GM18870 (cell line): Measurements from ENCODE around the gene PATJ.

Experiments used
- ATAC-seq: cut with Tn5 transposase; IDR thresholded peaks from one replicate; pipeline ENCODE4 v1.9.1; 2021; ENCODE audit warnings: moderate library complexity; ENCODE audit not compliant: unreplicated experiment

The PATJ gene

DNA sequence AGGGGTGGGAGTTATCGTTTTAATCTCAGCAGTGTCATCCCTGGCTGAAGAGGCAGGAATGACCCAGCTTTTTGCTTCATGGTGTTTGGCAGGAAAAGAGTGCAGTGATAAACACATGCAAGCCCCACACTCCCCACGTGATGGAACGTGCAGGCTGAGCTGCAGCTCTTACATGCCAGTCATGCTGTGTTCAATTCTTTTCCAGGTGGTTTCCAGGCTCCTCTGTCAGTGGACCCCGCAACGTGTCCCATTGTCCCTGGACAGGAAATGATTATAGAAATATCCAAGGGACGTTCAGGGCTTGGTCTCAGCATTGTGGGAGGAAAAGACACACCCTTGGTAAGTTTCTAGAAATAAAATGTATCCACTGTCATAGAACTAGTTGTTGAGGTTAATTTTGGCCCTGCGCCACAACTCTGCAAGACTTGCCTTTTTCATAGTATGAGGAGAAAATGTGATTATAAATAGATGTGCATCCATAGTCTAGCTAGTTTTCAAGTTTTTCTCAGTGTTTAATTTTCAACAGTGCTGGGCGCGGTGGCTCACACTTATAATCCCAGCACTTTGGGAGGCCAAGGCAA lies 342.1 kb downstream of the PATJ start:
- no peak for ATAC-seq

DNA sequence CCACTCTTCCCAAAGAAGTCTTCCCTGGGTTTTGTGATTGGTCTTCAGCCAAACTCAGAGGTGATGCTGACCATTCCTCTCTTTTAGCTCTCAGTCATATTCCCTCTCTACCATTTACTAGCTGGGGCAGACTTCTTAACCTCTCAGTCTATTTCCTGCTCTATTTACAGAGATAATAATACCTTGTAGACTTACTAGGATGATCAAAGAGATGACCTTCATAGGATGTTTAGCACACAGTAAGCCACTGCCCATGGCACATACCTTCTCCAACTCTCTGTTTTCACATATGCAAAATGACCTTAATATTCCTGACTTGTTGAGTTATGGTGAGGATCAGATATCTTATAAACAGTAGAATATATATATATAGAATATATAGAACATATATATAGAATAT lies 346.2 kb downstream of the PATJ start:
- ATAC-seq: no peak

DNA sequence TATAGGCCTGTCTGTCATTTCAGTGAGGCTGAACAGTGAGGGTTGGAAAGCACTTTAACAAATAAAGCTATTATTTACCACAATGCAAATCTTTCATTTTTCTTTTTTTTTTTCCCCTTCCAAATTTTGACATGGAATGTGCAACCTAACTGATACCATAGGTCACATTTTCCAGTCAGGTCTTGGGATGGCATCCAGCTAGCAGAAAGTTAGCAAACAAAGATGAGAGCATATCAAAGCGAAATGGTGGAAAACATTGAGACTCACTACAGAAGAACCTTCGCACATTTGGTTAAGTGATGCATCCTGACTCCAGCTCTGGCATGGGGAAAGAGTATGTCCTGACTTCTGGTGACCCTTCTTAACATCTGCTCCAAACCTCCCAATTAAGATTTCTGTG lies 347.3 kb downstream of the PATJ start:
- ATAC-seq: no peak

DNA sequence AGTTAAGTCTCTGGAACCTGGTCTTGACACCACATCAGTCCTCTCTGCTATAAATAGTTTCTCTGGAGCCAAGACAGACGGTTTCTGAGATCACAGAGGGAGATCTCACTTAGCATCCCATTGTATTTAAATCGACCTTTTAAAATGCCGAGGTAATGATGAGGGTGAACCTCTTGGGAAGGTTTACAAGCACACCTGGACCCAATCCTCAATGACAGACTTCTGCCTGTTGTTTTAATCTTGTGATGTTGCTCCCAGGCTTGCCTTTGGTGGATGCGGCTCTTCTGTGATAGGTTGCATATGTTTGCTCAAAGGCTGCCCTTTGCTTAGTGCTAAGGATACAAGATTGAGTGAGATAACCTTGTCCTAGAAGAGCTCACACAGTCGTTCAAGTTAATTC lies 347.7 kb downstream of the PATJ start:
- no peak for ATAC-seq

DNA sequence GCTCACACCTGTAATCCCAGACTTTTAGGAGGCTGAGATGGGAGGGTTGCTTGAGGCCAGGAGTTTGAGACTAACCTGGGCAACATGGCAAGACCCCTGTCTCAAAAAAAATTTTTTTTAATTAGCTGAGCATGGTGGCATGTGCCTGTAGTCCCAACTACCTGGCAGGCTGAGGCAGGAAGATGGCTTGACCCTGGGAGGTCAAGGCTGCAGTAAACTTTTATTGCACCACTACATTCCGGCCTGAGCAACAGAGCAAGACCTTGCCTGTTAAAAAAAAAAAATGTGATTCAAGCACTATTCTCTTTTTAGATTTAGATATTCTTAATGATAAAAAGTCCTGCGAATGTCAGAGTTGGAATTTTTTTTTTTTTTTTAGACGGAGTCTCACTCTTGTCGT lies 349.8 kb downstream of the PATJ start:
- no peak for ATAC-seq

DNA sequence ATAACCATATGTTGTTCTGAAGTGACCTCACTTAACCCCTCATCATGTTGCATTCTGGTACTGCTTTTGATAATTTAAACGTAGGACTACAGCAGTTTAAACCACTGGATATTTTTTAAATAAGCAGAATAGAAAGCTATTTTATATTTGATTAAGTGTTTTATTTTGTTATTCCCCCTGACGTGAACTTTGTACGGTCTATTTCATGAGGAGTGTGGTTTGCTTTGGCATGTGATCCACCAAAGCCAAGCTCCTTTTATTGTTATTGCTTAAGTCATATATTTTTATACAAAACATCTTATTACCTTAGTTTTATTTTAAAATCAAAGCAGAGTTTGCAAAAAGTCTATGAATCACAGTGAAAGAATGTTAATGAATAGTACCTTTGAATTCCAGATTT lies 351.0 kb downstream of the PATJ start:
- ATAC-seq: no peak

DNA sequence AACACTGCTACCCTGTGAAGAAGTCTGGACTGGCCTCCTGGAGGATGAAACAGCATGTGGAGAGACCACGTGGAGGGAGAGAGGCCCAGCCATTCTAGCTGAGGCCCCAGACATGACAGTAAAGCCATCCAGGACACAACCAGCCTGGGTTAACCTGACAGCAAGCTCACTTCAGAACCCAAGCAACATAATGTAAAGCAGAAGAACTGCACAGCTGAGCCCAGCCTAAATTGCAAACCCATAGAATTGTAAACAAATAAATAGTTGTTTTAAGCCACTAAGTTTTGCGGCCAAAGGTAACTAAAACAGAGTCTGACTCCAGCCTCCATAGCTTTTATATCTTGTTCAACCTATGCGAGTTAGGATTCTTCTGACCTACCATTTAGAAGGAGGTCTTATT lies 355.2 kb downstream of the PATJ start:
- ATAC-seq: no peak

DNA sequence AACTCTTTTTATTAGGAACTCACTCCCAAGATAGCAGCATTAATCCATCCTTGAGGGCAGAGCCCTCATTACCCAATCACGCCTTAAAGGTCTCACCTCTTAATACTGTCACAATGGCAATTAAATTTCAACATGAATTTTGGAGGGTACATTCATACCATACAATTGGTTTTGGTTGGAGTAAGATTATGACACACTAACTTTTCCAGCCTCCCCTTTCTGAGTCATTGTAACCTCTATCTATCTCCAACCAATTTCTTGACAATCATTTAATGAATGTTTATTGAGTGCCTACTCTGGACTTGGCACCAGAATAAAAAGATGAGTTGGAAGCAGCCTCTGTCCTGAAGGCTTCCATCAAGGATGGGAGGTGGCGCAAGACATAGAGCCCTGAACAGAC lies 358.2 kb downstream of the PATJ start:
- ATAC-seq: no peak

DNA sequence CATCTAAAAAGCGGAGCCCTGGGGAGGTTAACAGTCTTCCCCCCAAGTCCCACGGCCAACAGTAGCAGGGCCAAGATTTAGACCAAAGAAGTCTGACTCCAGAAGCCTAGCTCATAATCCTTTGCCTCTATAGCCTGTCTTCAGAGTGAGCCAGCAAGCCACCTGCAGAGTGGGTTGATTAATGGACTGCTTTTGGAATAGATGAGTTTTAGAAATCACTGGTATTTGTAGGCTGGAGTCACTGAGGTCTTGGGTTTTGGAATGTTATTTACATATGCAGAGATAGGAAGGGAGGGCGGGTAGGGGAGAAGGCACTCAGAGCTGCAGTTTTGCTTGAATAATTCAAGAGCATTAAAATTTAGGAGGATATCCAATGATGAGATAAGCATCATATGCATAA lies 361.6 kb downstream of the PATJ start:
- no peak for ATAC-seq

DNA sequence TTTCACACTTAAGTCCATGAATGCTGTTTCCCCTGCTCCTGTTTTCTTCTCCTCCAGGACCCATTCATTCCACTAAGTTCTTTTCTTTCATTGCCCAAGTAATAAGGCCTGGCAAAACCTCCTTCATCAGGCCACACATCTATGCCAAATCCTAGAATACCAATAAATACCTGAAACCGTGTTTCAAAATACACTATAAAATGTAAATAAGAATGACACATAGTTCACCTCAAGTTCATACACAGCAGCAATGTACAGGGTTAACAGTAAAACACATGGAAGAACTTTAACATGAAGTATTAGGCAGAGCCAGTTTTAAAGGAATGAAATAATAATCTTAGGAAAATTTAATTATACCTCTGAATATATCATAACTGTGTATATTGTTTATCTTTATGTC lies 365.6 kb downstream of the PATJ start:
- no peak for ATAC-seq

DNA sequence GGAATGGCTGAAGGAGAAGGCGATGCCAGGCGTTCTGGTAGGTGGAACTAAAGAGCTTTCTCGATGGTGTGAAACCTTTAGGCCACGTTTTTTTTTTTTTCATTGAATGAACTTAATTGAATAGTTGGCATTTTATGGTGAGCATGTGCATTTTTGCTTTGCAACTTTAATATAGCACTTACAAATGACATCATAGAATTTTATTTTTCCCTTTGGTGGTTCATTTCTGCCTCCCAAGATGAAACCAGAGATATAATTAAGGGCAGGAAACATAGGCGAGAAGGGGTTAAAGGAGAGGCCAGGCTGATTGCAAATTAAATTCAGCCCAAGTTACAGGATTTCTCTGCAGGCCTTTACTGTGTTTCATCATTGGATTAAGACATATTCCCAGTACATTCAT lies 366.8 kb downstream of the PATJ start:
- no peak for ATAC-seq

DNA sequence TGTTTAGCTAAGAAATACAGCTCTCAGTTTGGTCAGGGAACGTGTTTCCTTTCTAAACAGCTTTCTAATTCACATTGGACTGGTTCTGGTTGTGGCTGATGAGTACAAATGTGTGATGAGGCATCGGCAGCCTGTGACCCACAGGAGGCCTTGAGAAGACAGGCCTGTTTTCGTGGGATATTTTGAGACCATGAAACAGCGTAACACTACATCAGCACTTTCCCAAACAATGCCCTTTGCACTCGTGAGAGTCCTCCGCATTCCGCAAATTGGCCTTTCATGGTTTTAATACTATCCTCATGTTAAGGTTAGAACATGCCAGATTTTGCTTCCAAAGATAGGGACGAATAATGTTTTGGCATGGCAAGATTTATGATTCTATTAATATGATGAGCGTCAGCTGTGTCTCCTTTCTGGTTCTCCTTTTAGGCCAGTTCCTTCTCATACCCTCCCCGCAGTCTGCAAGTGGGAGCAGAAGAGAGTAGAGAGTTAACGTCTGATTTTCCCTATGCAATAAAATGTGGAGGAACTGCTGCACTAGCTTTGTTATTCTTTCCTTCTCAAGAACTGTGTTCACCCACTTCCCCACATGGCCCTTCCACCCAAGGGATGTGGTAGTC lies 368.0 kb downstream of the PATJ start:
- no peak for ATAC-seq

DNA sequence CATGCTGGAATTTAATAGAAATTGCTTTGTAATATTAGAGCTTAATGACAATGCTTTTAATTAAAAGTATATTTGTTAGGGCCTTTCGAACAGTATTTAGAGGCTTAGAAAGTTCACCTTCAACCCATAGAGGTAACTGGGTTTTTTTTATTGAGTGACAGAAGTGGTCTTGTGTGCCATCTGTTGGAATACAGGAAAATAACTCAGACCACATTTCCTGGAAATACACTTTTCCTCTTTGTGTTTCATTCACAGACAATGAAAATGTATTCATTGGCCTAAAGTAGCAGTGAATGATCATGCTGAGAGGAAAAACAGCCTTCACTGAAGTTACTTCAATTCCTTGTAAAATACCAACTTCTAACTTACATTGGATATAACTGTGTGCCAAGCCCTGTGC lies 368.8 kb downstream of the PATJ start:
- ATAC-seq: no peak

DNA sequence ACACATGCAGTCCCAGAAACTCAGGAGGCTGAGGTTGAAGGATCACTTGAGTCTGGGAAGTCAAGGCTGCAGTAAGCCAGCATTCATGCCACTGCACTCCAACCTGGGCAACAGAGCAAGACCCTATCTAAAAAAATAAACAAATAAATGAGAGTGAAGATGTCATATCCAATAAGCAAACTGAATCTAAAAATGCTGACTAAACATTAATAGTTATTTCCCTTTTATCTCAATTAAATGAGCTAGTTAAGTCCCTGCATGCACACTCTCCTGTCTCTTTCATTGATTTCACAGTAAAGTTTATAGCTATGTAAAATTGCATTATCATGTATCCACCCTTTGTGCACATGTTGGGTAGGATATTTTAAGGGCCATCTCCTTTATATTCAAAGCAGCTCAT lies 371.2 kb downstream of the PATJ start:
- no peak for ATAC-seq

DNA sequence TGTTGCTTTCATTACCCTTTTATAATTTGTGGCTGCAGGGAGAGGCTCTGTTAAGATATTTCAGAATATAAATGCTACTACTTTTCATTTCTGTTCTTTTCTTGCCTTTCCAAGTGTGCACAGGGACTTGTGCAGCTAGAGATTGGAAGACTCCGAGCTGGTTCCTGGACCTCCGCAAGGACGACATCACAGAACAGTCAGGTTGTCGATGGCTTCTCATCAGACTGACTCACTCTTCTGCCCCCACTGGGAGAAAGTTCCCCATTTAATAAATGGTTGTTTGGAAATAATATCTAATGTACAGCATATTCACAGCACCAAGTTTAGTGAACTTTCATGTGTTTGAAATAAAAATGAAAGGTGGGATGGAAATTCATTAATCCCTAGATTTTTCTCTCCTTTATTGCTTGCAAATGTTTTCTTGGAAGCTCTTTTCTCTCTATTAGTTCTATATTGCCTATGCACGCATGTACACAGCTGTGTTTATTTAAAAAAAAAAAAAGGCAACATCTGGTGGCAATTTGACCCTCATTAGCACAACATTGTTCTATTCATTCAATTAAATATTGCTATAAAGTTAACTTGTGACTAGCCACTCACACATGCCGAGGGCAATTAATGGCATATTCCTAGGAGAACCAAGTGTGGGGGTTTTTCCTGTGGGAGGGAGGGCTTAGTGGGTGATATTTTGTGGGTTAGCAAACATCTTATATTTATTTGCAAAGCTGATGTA lies 374.9 kb downstream of the PATJ start:
- no peak for ATAC-seq

DNA sequence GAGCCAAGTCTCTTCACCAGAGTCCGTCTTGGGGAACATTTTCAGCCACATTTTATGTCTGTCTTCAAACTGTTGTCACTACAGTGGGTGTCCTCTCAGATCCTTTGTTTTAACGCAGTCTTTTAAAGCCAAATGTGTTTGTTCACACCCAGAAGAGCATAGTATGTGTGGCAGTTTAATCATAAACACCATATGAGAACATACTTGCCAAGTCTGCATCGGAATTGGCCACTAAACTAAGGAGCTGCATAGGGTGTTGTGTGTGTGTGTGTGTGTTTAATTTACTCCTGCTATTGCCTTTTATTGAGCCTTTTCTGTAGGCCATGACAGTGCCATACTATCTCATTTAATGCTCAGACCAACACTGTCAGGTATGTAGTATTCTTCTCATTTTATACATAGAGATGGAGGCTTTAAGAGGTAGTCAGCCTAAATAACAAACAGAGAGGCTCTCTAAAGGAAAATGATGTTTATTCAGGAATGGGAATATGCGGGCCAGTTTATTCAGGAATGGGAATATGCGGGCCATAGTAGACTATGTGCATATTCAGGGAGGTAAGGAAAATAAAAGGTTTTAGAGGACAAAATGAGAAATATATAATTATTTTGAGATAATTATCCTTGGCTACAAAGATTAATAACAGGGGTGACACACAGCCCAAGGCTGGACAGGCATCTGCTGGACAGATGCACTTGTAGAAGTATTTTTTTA lies 384.5 kb downstream of the PATJ start:
- ATAC-seq: no peak

DNA sequence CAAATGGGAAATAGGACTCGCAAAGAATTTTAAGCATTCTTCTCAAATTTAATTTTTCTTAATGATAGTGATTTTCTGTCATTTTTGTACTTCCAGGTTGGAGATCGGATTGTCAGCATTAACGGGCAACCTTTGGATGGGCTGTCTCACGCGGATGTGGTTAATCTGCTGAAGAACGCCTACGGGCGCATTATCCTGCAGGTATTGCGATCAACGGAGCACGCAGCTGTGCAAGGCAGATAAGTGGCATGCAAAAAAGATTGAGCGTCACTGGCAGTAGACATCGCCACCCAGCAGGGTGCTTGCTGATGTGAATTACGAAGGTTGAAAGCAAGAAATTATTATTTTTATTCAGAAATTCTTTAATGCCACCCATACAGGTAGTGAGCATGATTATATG lies 386.5 kb downstream of the PATJ start:
- no peak for ATAC-seq

DNA sequence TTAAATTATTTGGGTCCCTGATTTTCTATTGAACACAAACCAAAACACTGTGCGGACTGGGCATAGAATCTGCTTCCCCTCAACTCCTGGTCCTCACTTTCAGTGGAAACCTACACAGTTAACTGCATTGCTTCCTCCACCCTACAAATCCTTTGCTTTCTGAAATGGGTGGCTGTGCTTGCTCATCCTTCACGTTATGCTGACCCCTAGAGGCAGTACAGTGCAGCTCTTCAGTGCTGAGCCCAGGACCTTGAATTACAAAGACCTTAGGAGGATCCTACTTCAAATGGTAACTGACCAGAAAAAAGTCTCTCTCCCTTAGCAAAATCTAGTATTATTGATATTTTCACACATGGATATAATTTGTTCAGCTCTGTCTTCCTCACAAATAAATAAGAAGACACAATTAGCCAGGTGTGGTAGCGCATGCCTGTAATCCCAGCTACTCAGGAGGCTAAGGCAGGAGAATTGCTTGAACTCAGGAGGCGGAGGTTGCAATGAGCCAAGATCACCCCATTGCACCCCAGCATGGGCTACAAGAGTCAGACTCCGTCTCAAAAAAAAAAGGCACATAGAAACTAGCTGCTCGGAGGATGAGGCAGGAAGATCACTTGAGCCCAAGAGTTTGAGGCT lies 388.9 kb downstream of the PATJ start:
- no peak for ATAC-seq

DNA sequence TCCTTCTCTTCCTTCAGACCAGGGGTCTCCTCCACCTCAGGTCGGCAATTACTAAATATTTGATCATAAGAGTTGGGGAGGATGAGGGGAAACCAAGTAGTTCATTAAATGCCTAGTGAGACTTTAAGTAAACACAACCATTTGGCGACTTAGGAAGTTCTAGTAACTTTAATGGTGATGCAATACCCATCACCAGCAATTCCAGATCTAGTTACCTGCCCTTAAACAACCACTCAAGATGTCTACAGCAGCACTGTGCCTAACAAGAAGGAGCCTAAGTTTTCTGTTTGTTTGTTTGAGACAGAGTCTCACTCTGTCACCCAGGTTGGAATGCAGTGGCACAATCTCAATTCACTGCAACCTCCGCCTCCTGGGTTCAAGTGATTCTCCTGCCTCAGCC lies 395.7 kb downstream of the PATJ start:
- ATAC-seq: no peak

DNA sequence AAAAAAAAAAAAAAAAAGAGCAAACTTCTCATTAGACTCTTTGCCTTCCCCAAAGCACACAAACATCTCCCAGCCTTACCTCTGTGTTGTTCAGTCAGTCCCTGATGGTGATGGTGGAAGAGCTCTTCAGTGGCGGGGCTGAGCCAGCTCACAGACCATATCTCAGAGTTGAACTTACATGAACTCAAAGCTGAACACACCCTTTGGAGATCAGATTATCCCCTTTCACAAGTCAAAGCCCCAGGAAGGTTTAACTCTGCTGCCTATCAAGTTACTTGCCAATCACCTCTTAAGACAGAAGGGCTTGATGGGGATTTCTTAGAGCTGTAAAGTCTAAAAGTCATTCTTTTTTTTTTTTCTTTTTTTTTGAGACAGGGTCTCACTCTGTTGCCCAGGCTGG lies 397.1 kb downstream of the PATJ start:
- ATAC-seq: no peak

DNA sequence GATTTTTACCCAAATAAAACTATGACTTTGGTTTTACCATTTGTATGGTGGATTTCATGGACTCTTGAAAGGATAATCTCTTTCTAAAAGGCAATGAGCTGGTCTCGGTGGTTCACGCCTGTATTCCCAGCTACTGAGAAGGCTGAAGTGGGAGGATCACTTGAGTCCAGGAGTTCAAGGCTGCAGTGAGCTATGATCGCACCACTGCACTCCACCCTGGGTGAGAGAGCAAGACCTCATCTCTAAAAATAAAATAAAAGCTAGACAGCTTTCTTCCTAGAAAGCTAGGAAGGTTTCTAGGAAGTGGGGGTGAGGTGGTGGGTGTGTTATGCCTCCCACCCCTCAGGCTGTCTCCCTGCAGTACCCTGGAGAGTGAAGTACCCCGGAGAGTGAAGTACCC lies 398.4 kb downstream of the PATJ start:
- no peak for ATAC-seq

DNA sequence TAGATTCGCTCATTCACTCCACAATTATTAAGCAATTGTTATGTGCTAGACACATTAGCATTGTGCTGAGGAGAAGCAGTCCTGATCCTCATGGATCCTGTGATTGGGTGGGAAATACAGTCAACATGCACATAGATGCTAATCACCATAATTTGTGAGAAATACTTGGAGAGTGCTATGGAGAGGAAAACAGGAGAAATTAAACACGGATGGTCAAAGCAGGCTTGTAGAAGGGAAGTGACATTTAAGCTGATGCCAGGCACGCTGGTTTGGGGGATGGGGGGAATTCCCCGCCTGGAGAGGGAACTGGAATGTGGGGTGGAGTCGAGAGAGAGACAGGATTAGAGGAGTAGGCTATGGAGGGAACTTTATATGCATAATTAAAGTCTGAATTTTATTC lies 400.2 kb downstream of the PATJ start:
- no peak for ATAC-seq
